Subcutaneous adipose tissue (tissue), 4 donors: ENCODE measurements around the gene SLC39A12. TPM values are rescaled to one million over a fixed set of nuclear protein-coding genes. Genes with fewer than 3 reads are reported as not detected.

Source experiments
- total RNA-seq, 4 donors: library from RNA; depleted of rRNA; stranded (reverse); fragments of >200 nt; gene quantifications; one replicate each; pipeline ENCODE4 v1.1.0, GENCODE V29; 2016
- TF ChIP-seq, protein P1 (sequence below): fragments of 450-650 bp; IDR thresholded peaks from one replicate; pipeline ENCODE4 v1.5.1; 2016; ENCODE audit warnings: low read depth, mild to moderate bottlenecking, control low read depth, antibody characterized with exemption, moderate library complexity

Gene SLC39A12
- total RNA-seq, 4 donors from 2014 or later: 0.17 to 0.49 TPM; not detected in 2

DNA sequence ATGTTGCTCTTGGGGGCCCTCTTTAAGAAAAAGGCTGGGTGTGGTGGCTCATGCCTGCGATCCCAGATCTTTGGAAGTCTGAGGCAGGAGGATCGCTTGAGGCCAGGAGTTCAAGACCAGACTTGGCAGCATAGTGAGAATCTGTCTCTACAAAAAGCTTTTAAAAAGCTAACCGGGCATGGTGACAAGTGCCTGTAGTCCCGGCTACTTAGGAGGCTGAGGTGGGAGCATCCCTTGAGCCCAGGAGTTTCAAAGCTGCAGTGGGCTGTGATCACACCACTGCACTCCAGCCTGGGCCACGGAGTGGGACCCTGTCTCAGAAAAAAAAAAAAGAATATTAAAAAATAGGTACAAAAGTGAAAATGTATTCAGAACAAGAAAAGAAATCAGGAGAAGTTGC, 38.1 kb upstream of the SLC39A12 start:
- TF ChIP-seq, protein P1, sequence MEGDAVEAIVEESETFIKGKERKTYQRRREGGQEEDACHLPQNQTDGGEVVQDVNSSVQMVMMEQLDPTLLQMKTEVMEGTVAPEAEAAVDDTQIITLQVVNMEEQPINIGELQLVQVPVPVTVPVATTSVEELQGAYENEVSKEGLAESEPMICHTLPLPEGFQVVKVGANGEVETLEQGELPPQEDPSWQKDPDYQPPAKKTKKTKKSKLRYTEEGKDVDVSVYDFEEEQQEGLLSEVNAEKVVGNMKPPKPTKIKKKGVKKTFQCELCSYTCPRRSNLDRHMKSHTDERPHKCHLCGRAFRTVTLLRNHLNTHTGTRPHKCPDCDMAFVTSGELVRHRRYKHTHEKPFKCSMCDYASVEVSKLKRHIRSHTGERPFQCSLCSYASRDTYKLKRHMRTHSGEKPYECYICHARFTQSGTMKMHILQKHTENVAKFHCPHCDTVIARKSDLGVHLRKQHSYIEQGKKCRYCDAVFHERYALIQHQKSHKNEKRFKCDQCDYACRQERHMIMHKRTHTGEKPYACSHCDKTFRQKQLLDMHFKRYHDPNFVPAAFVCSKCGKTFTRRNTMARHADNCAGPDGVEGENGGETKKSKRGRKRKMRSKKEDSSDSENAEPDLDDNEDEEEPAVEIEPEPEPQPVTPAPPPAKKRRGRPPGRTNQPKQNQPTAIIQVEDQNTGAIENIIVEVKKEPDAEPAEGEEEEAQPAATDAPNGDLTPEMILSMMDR: no peak

- TF ChIP-seq, protein P1: no peak
Measured at GRCh38 chr10:17914169-17915045, 37.3 kb upstream of the SLC39A12 start.

DNA sequence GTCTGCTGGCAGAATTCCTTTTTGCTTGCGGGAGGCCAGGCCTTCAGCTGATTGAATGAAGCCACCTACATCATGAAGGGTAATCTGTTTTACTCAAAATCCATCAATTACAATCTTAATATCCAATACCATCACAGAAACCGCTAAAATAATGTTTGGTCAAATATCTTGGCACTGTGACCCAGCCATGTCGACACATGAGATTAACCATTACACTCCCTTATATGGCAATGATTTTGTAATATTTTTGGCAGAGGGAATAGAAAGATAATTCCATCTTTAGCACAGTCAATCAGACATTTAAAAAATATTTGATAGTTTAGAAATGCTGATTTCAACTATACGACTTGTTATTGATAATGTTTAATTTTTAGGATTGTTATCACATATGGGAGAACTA, 36.5 kb upstream of the SLC39A12 start:
- TF ChIP-seq, protein P1: no peak

- TF ChIP-seq, protein P1: no peak
Measured at GRCh38 chr10:17918187-17918903, 33.4 kb upstream of the SLC39A12 start.

- TF ChIP-seq, protein P1: no peak
Measured at GRCh38 chr10:17921378-17921777, 30.3 kb upstream of the SLC39A12 start.

DNA sequence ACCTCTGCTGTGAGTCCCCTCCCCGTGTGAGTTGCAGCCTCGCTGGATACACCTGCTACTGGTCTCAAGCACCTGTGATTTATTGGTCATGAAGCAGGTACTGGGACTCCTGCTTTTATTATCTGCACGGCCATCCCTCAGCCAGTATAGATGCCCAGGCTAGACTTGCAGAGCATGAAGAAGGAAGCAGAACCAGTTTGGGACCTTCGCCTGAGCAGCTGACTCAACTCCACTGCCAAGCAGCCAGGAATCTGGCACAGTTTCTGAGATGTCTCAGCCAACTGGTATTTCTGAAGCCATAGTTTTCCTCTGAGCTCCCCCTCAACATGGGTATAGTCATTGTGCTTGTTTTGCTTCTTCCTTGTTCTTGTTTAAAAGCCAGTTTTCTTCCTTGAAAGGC, 28.0 kb upstream of the SLC39A12 start:
- TF ChIP-seq, protein P1: no peak

- TF ChIP-seq, protein P1: no peak
Measured at GRCh38 chr10:17943033-17943745, 8.5 kb upstream of the SLC39A12 start.
